DND-41 (cell line): ENCODE measurements around the gene GADD45GIP1.
"Not testable (repeated sequence)": the region's sequence is repeated elsewhere in the genome, so short reads cannot be mapped to it uniquely, and the experiment has no call there.

Experiments
- ATAC-seq: fragments of 200-7000 bp; cut with Tn5 transposase; 3 replicates; pipeline ENCODE4 v1.9.1; 2021; ENCODE audit warnings: low read depth; ENCODE audit not compliant: insufficient read depth
- DNase-seq: peaks from one replicate; pipeline ENCODE4 v3.0.0-alpha.2; 2020
- H2AFZ ChIP-seq: 2 replicates; pipeline ENCODE4 v1.6.0; 2012; ENCODE audit warnings: low read depth, low read length
- H3K27ac ChIP-seq: 2 replicates; pipeline ENCODE4 v1.5.1; 2012; ENCODE audit warnings: low read length, inconsistent platforms
- H3K27me3 ChIP-seq: fragments of 200-600 bp; sonication (generic); 2 replicates; pipeline ENCODE4 v1.6.0; 2012; ENCODE audit warnings: low read length, mild to moderate bottlenecking, inconsistent platforms; ENCODE audit not compliant: insufficient read depth, poor library complexity
- H3K36me3 ChIP-seq: 2 replicates; pipeline ENCODE4 v1.5.1; 2012; ENCODE audit warnings: low read length, inconsistent platforms; ENCODE audit not compliant: insufficient read depth
- H3K4me1 ChIP-seq: 2 replicates; pipeline ENCODE4 v1.5.1; 2012; ENCODE audit warnings: mild to moderate bottlenecking, low read length; ENCODE audit not compliant: insufficient read depth
- H3K4me2 ChIP-seq: 2 replicates; pipeline ENCODE4 v1.6.0; 2012; ENCODE audit warnings: mild to moderate bottlenecking, moderate library complexity, low read length, inconsistent platforms; ENCODE audit not compliant: insufficient read depth
- H3K4me3 ChIP-seq, 2 experiments: fragments of 200-600 bp in 1 of 2; shearing (Covaris generic) in 1 of 2; 2 replicates each; pipeline ENCODE4 v1.5.1; 2012 to 2016; ENCODE audit warnings: inconsistent platforms in 2 of 2, low read length in 2 of 2, mild to moderate bottlenecking in 2 of 2, low read depth in 1 of 2, moderate library complexity in 1 of 2
- H3K79me2 ChIP-seq: 2 replicates; pipeline ENCODE4 v1.6.0; 2012; ENCODE audit warnings: low read length, inconsistent platforms; ENCODE audit not compliant: insufficient read depth
- H3K9ac ChIP-seq: 2 replicates; pipeline ENCODE4 v1.6.0; 2012; ENCODE audit warnings: low read depth, mild to moderate bottlenecking, inconsistent platforms, low read length, moderate library complexity
- H3K9me3 ChIP-seq: 2 replicates; pipeline ENCODE4 v1.5.1; 2012; ENCODE audit warnings: low read length, moderate library complexity, mild to moderate bottlenecking, inconsistent platforms; ENCODE audit not compliant: insufficient read depth, severe bottlenecking
- H4K20me1 ChIP-seq: 2 replicates; pipeline ENCODE4 v1.6.0; 2012; ENCODE audit warnings: low read length; ENCODE audit not compliant: insufficient read depth
- CTCF ChIP-seq: IDR thresholded peaks from 2 replicates; pipeline ENCODE4 v1.5.1; 2012; ENCODE audit warnings: borderline replicate concordance, low read length, moderate library complexity, mild to moderate bottlenecking; ENCODE audit not compliant: poor library complexity, severe bottlenecking; ENCODE audit errors: extremely low read depth
- EZH2 ChIP-seq: IDR thresholded peaks from 3 replicates; pipeline ENCODE4 v1.6.1; 2012; ENCODE audit warnings: borderline replicate concordance, low read depth, mild to moderate bottlenecking, moderate library complexity, low read length, inconsistent platforms; ENCODE audit not compliant: severe bottlenecking

The GADD45GIP1 gene

GRCh38 chr19:12953138-12953798 lies 3.8 kb downstream of the GADD45GIP1 start:
- Histone ChIP-seq H4K20me1 (peaks cover 38% of the 10 kb centered on the region), H3K27ac (no peak overlapping the region), H3K4me3 (no peak overlapping the region), H3K9me3 (no peaks in the 10 kb centered on the region), H2AFZ (no peak overlapping the region), H3K36me3 (peaks cover 80% of the 10 kb centered on the region), H3K27me3 (no peaks in the 10 kb centered on the region), H3K4me1 (peaks cover 58% of the 10 kb centered on the region), H3K4me2 (no peak overlapping the region), H3K9ac (no peak overlapping the region), H3K79me2 (peaks cover 86% of the 10 kb centered on the region)
- TF ChIP-seq CTCF (no peak), EZH2 (no peak)
- DNase-seq (no peak), ATAC-seq (no peak)

GRCh38 chr19:12952488-12953137 lies 4.4 kb downstream of the GADD45GIP1 start:
- Histone ChIP-seq H2AFZ (no peak overlapping the region), H3K4me2 (no peak overlapping the region; the same call in 1 of the 2 replicates), H3K9me3 (no peaks in the 10 kb centered on the region), H3K27ac (no peak overlapping the region), H3K27me3 (no peaks in the 10 kb centered on the region), H3K36me3 (peaks cover 86% of the 10 kb centered on the region), H3K9ac (no peak overlapping the region), H3K4me3 (no peak overlapping the region), H3K4me1 (peaks cover 60% of the 10 kb centered on the region), H3K79me2 (peaks cover 91% of the 10 kb centered on the region), H4K20me1 (peaks cover 44% of the 10 kb centered on the region)
- TF ChIP-seq EZH2: no peak
- TF ChIP-seq CTCF: no peak
- ATAC-seq (no peak), DNase-seq (no peak)

GRCh38 chr19:12952050-12952449 lies 5.0 kb downstream of the GADD45GIP1 start:
- not testable (repeated sequence) for DNase-seq, ATAC-seq, H3K9ac ChIP-seq, H3K4me3 ChIP-seq, H3K27ac ChIP-seq, H3K9me3 ChIP-seq, H3K4me2 ChIP-seq, H3K27me3 ChIP-seq, H2AFZ ChIP-seq
- Histone ChIP-seq H3K4me1 (peaks cover 61% of the 10 kb centered on the region), H3K79me2 (peaks cover 91% of the 10 kb centered on the region), H3K36me3 (peaks cover 92% of the 10 kb centered on the region), H4K20me1 (peaks cover 49% of the 10 kb centered on the region)
